Bronchial epithelial cell (primary cell): ENCODE results near the gene ADGRV1. TPM values are rescaled to one million over a fixed set of nuclear protein-coding genes. Genes with fewer than 3 reads are reported as not detected.
"Not testable (repeated sequence)": the region's sequence is repeated elsewhere in the genome, so short reads cannot be mapped to it uniquely, and the experiment has no call there.

Experiments
- DNase-seq: peaks from one replicate; pipeline ENCODE4 v3.0.0-alpha.2; 2010; ENCODE audit warnings: low read depth
- FAIRE-seq: peaks from 2 replicates; lab custom pipeline; 2011; peaks lifted over from hg19 to GRCh38; lab: Jason Lieb, UNC
- H3K27me3 ChIP-seq: 2 replicates; pipeline ENCODE4 v1.5.1; 2011; ENCODE audit warnings: low read length; ENCODE audit not compliant: control insufficient read depth, insufficient read depth
- H3K36me3 ChIP-seq: 2 replicates; pipeline ENCODE4 v1.5.1; 2011; ENCODE audit warnings: low read length; ENCODE audit not compliant: control insufficient read depth, insufficient read depth
- H3K4me3 ChIP-seq: 2 replicates; pipeline ENCODE4 v1.5.1; 2011; ENCODE audit warnings: mild to moderate bottlenecking, low read depth, low read length, control low read depth
- CTCF ChIP-seq: IDR thresholded peaks from 2 replicates; pipeline ENCODE4 v1.5.1; 2011; ENCODE audit warnings: mild to moderate bottlenecking, moderate library complexity, low read length, control low read depth, inconsistent platforms; ENCODE audit not compliant: insufficient read depth, severe bottlenecking
- total RNA-seq: library from RNA; depleted of rRNA; stranded (reverse); fragments of >200 nt; gene quantifications from 2 replicates; pipeline ENCODE4 v1.2.1, GENCODE V29; 2014

Gene ADGRV1
- total RNA-seq, 1 donor from 2014 or later: 1.6 TPM

- no peaks in the 10 kb centered on the region for H3K27me3 ChIP-seq
- TF ChIP-seq CTCF: no peak
- FAIRE-seq: no peak
Observed at GRCh38 chr5:90777959-90778358, 219.4 kb downstream of the ADGRV1 start.

GRCh38 chr5:90783460-90784333 is 225.1 kb downstream of the ADGRV1 start:
- H3K27me3 ChIP-seq: no peaks in the 10 kb centered on the region
- TF ChIP-seq CTCF: peak; percentile 86
- H3K36me3 ChIP-seq: no peaks in the 10 kb centered on the region
- no peak for FAIRE-seq
- no peak overlapping the region for H3K4me3 ChIP-seq
- DNase-seq: peak; percentile 55

More at GRCh38 chr5:90777959-90778358, 219.4 kb downstream of the ADGRV1 start:
- no peak for DNase-seq
- H3K36me3 ChIP-seq: no peaks in the 10 kb centered on the region
- H3K4me3 ChIP-seq: no peak overlapping the region

DNA sequence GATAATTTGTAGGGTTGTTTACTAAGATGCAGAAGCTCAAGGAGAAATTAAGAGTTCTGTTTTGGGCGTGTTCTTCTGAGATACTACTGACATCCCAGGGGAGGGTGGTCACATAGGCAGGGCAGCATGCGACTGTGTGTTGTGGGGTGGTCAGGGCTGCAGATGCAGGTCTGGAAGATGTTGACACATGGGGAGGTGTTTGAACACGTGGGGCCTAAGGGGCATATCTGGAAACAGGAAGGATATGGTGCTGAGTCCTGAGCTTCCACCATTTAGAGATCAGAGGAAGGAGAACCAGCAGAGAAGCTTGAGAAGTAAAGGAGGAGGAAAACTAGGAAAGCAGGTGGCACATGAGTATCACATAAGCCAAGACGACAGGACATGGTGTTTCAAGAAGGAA is 228.2 kb downstream of the ADGRV1 start:
- TF ChIP-seq CTCF: no peak
- FAIRE-seq (no peak), DNase-seq (no peak)
- Histone ChIP-seq H3K27me3 (no peaks in the 10 kb centered on the region), H3K36me3 (no peaks in the 10 kb centered on the region), H3K4me3 (no peak overlapping the region)

DNA sequence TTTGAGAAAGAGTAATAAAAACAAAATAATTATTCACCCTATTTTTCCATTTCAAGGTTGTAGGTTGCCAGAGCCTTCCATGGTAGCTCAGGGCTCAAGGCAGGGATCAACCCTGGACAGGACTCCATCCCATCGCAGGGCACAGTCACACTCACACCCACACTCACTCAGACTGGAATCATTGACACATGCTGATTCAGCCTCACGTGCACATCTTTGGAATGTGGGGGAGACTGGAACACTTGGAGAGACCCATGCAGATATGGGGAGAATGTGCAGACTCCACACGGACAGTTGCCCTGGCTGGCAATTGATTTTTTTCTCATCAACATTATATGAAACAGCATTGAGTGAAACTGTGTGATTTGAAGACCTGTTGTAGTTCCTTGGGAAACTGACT is 234.1 kb downstream of the ADGRV1 start:
- no peak overlapping the region for H3K4me3 ChIP-seq
- TF ChIP-seq CTCF: no peak
- FAIRE-seq (no peak), DNase-seq (peak; percentile 25)
- no peaks in the 10 kb centered on the region for H3K36me3 ChIP-seq
- no peaks in the 10 kb centered on the region for H3K27me3 ChIP-seq

DNA sequence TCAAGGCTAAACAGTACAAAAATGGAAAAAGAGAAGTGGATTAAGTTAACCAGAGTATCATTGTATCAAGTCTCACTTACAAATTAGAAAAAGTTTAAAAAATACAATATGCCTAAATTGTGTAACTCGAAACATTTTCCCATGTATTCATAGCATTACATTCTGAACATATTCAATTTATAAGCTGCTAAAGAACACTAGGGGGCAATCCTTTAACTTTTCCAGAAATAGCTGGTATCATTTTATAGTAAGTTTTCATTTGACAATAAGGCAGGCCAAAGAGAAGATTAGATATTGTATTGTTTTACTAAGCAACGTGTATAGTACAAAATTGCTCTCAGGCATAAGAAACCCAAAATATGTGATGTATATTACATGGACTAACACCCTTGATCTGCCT is 234.6 kb downstream of the ADGRV1 start:
- TF ChIP-seq CTCF: no peak
- Histone ChIP-seq H3K27me3 (no peaks in the 10 kb centered on the region), H3K4me3 (no peak overlapping the region), H3K36me3 (no peaks in the 10 kb centered on the region)
- DNase-seq: no peak
- no peak for FAIRE-seq

DNA sequence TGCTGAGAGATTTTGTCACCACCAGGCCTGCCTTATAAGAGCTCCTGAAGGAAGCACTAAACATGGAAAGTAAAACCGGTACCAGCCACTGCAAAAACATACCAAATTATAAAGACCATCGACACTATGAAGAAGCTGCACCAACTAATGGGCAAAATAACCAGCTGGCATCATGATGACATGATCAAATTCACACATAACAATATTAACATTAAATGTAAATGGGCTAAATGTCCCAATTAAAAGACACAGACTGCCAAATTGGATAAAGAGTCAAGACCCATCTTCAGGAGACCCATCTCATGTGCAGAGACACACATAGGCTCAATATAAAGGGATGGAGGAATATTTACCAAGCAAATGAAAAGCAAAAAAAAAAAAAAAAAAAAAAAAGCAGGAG is 238.3 kb downstream of the ADGRV1 start:
- not testable (repeated sequence) for H3K4me3 ChIP-seq, H3K36me3 ChIP-seq, H3K27me3 ChIP-seq, FAIRE-seq, DNase-seq

DNA sequence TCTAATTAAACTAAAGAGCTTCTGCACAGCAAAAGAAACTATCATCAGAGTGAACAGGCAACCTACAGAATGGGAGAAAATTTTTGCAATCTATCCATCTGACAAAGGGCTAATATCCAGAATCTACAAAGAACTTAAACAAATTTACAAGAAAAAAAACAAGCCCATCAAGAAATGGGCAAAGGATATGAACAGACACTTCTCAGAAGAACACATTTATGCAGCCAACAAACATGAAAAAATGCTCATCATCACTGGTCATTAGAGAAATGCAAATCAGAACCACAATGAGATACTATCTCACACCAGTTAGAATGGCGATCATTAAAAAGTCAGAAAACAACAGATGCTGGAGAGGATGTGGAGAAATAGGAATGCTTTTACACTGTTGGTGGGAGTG is 241.5 kb downstream of the ADGRV1 start:
- not testable (repeated sequence) for H3K36me3 ChIP-seq, FAIRE-seq, H3K4me3 ChIP-seq, H3K27me3 ChIP-seq, DNase-seq

DNA sequence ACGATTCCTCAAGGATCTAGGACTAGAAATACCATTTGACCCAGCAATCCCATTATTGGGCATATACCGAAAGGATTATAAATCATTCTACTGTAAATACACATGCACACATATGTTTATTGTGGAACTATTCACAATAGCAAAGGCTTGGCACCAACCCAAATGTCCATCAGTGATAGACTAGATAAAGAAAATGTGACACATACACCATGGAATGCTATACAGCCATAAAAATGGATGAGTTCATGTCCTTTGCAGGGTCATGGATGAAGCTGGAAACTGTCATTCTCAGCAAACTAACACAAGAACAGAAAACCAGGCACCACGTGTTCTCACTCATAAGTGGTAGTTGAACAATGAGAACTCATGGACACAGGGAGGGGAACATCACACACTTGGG is 241.9 kb downstream of the ADGRV1 start:
- not testable (repeated sequence) for FAIRE-seq, H3K36me3 ChIP-seq, H3K27me3 ChIP-seq, DNase-seq, H3K4me3 ChIP-seq
